Transverse colon (tissue), 4 donors: Measurements from ENCODE around the gene PIK3IP1.

Experiments
- CTCF ChIP-seq, 5 experiments: fragments of 200-600 bp in 3 of 5; fragments of 450-650 bp in 2 of 5; sonication (generic) in 3 of 5; IDR thresholded peaks; 1 replicate in 2 of 5; 2 replicates in 3 of 5; pipeline ENCODE4 v1.5.1; 2016 to 2017; ENCODE audit warnings: antibody characterized with exemption in 5 of 5, inconsistent platforms in 3 of 5, mild to moderate bottlenecking in 2 of 5, moderate library complexity in 1 of 5
- EP300 ChIP-seq: sonication (generic); formaldehyde crosslinking; IDR thresholded peaks from one replicate; pipeline ENCODE4 v1.6.1; 2017; ENCODE audit warnings: antibody characterized with exemption, low read depth
- POLR2A ChIP-seq: fragments of 450-650 bp; IDR thresholded peaks from one replicate; pipeline ENCODE4 v1.6.1; 2016; ENCODE audit warnings: antibody characterized with exemption, mild to moderate bottlenecking, moderate library complexity
- POLR2AphosphoS5 ChIP-seq, 3 donors: sonication (generic); formaldehyde crosslinking; IDR thresholded peaks; one replicate each; pipeline ENCODE4 v1.6.1; 2016; ENCODE audit warnings: antibody characterized with exemption in 3 of 3

GRCh38 chr22:31332886-31333285 lies 40.6 kb upstream of the PIK3IP1 start:
- TF ChIP-seq CTCF (IDR thresholded peaks at IDR 0.05) = no peak
- TF ChIP-seq POLR2A = no peak
- no peak for TF ChIP-seq POLR2AphosphoS5 (IDR thresholded peaks at IDR 0.05)
- TF ChIP-seq EP300 = no peak
